Smooth muscle cell (in vitro differentiated cells): ENCODE results near the gene GATB. TPM values are rescaled to one million over a fixed set of nuclear protein-coding genes. Genes with fewer than 3 reads are reported as not detected.

Source experiments
- DNase-seq: peaks from one replicate; lab custom pipeline; 2025; ENCODE audit not compliant: unreplicated experiment; lab: John Stamatoyannopoulos, UW
- H2AFZ ChIP-seq: fragments of 200-600 bp; sonication (generic); 2 replicates; pipeline ENCODE4 v1.6.0; 2016; ENCODE audit warnings: antibody characterized with exemption, low read depth, mild to moderate bottlenecking
- H3F3A ChIP-seq: fragments of 200-600 bp; sonication (generic); 2 replicates; pipeline ENCODE4 v1.6.0; 2017; ENCODE audit warnings: antibody characterized with exemption, low read depth
- H3K27ac ChIP-seq: fragments of 200-600 bp; sonication (generic); 2 replicates; pipeline ENCODE4 v1.5.1; 2016; ENCODE audit warnings: low read depth, mild to moderate bottlenecking
- H3K27me3 ChIP-seq: fragments of 200-600 bp; sonication (generic); 2 replicates; pipeline ENCODE4 v1.6.1; 2016; ENCODE audit warnings: low read depth, mild to moderate bottlenecking
- H3K36me3 ChIP-seq: fragments of 200-600 bp; sonication (generic); 2 replicates; pipeline ENCODE4 v1.5.1; 2016; ENCODE audit warnings: low read depth
- H3K4me1 ChIP-seq: fragments of 200-600 bp; sonication (generic); 2 replicates; pipeline ENCODE4 v1.5.1; 2016; ENCODE audit warnings: low read depth
- H3K4me2 ChIP-seq: fragments of 200-600 bp; sonication (generic); 2 replicates; pipeline ENCODE4 v1.6.0; 2016; ENCODE audit warnings: mild to moderate bottlenecking
- H3K4me3 ChIP-seq: fragments of 200-600 bp; sonication (generic); 2 replicates; pipeline ENCODE4 v1.5.1; 2016; ENCODE audit warnings: mild to moderate bottlenecking
- H3K79me2 ChIP-seq: fragments of 200-600 bp; sonication (generic); 2 replicates; pipeline ENCODE4 v1.6.0; 2016; ENCODE audit warnings: low read depth, mild to moderate bottlenecking
- H3K9ac ChIP-seq: fragments of 200-600 bp; sonication (generic); 2 replicates; pipeline ENCODE4 v1.6.0; 2016; ENCODE audit warnings: low read depth
- H3K9me3 ChIP-seq: fragments of 200-600 bp; sonication (generic); replicated peaks from 2 replicates; pipeline ENCODE4 v1.5.1; 2016; ENCODE audit warnings: low read depth
- H4K20me1 ChIP-seq: fragments of 200-600 bp; sonication (generic); 2 replicates; pipeline ENCODE4 v1.6.0; 2016; ENCODE audit warnings: low read depth
- WGBS: methylation state at CpG from one replicate; pipeline ENCODE4 v1.1.7; 2016; ENCODE audit warnings: low lambda C conversion rate; 5-methylcytosine and 5-hydroxymethylcytosine counted together
- polyA plus RNA-seq: library from polyadenylated mRNA; unstranded; fragments of >200 nt; fragmentation: Nextera tagmentation; extraction: Ambion mirVana; gene quantifications from 2 replicates; pipeline ENCODE4 v1.2.1, GENCODE V29; 2016
- total RNA-seq: library from RNA; depleted of rRNA; stranded (reverse); fragments of >200 nt; gene quantifications from 2 replicates; pipeline ENCODE4 v1.2.3, GENCODE V29; 2014
- TF ChIP-seq, protein P1 (sequence below): fragments of 200-600 bp; sonication (generic); IDR thresholded peaks from 2 replicates; pipeline ENCODE4 v1.5.1; 2017; ENCODE audit warnings: borderline replicate concordance, mild to moderate bottlenecking, antibody characterized with exemption; ENCODE audit not compliant: insufficient read depth, poor library complexity, severe bottlenecking

Gene GATB
- total and polyA plus RNA-seq, 2 experiments from 2014 or later: 15.7 to 17.6 TPM

DNA sequence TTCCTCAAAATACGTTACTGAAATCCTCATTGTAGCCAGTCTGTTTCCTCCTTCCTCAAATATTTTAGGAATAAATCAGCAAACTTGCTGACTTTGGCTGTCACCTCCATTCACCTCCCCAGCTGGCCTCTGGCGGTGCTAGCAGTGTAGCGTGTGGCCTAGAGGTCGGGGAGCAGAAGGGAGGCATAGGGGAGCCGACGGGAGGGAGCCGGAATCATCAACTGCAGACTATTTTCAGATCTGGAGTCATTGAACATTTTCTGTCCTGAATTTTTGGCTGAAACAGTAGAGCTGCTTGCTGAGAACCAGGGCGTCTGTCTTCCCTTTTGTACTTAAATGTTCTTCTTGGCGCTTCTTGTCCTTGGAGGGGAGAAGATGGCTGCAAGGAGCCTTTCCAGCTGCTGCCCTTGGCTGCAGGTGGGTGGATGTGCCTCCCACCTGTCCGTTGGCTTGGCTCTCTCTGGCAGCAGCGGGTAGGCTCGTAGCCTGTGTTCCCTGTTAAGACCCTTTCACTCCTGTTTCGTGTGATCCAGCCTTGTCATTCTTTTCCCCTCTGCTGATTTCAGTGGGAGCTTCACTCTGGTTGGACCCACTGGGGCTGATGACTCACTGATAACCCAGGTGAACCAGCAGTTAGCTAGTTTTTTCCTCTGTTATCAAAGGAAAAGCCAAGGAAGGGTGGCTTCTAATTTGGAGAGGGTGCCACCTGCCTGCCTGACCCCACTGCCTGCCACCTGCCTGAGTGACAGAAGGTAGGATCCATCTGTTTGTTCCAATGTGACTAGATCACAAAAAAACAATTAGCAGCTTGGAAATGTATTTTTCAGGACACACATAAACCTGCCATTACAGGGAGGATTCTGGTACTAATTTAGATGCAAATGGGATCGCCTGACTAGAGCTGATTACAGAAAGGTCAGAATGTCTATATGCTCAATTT, 135.9 kb downstream of the GATB start:
- WGBS: 93% methylated on average over 14 of the region's 14 CpGs
- Histone ChIP-seq H3K36me3 (no peaks in the 10 kb centered on the region), H2AFZ (no peak overlapping the region), H3K79me2 (no peaks in the 10 kb centered on the region), H3F3A (no peaks in the 10 kb centered on the region), H3K4me1 (peaks cover 5% of the 10 kb centered on the region), H3K9me3 (no peaks in the 10 kb centered on the region), H4K20me1 (no peaks in the 10 kb centered on the region), H3K4me2 (no peak overlapping the region), H3K27ac (no peak overlapping the region), H3K9ac (no peak overlapping the region), H3K27me3 (peaks cover 6% of the 10 kb centered on the region), H3K4me3 (no peak overlapping the region)
- no peak for DNase-seq
- TF ChIP-seq, protein P1, sequence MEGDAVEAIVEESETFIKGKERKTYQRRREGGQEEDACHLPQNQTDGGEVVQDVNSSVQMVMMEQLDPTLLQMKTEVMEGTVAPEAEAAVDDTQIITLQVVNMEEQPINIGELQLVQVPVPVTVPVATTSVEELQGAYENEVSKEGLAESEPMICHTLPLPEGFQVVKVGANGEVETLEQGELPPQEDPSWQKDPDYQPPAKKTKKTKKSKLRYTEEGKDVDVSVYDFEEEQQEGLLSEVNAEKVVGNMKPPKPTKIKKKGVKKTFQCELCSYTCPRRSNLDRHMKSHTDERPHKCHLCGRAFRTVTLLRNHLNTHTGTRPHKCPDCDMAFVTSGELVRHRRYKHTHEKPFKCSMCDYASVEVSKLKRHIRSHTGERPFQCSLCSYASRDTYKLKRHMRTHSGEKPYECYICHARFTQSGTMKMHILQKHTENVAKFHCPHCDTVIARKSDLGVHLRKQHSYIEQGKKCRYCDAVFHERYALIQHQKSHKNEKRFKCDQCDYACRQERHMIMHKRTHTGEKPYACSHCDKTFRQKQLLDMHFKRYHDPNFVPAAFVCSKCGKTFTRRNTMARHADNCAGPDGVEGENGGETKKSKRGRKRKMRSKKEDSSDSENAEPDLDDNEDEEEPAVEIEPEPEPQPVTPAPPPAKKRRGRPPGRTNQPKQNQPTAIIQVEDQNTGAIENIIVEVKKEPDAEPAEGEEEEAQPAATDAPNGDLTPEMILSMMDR: no peak
